Measurements from ENCODE around the gene FADS2. TPM values are rescaled to one million over a fixed set of nuclear protein-coding genes. Genes with fewer than 3 reads are reported as not detected.

The FADS2 gene
- total and polyA plus RNA-seq, 2 of the 13 experiments (the other 11 are each of a cell fraction or from before 2014, with no cell fraction given): 90.1 to 124 TPM

GRCh38 chr11:61890529-61891330 lies 62.6 kb downstream of the FADS2 start (continued):
- TF ChIP-seq ZNF710 (CRISPR knock-in tag; IDR thresholded peaks at IDR 0.05; ENCODE audit: borderline replicate concordance) (no peak), ARNTL (CRISPR knock-in tag; IDR thresholded peaks at IDR 0.05) (0 out of 2 replicates have a peak, but pooled peaks have one; percentile 25), ETV6 (CRISPR knock-in tag; conservative IDR thresholded peaks at IDR 0.05) (no peak)

- Histone ChIP-seq H3K4me1 (ENCODE audit: insufficient read depth, low read length) (peaks cover 14% of the 10 kb centered on the region), H3K9me3 (ENCODE audit: low read length) (no peaks in the 10 kb centered on the region), H2AFZ (ENCODE audit: low read length) (no peak within 1 kb of the TSS), H3K4me3 (replicated peaks in 1 of 3; ENCODE audit: insufficient read depth in 1 of 3, low read depth in 2 of 3, low read length in 3 of 3) (peak within 1 kb of the TSS; percentile 60 to 86 (median 68)), H3K4me2 (ENCODE audit: low read depth, low read length) (peak within 1 kb of the TSS; percentile 100), H3K27me3 (ENCODE audit: control insufficient read depth in 1 of 2, insufficient read depth in 2 of 2, low read length in 2 of 2) (no peaks in the 10 kb centered on the region), H3K27ac (ENCODE audit: extremely low read length, insufficient read depth, low read length) (no peak within 1 kb of the TSS), H3K9ac (ENCODE audit: insufficient read depth, low read depth, low read length) (peak within 1 kb of the TSS; percentile 72), H3K79me2 (ENCODE audit: insufficient read depth, low read length) (no peaks in the 10 kb centered on the region), H3K36me3 (replicated peaks in 1 of 2; ENCODE audit: control insufficient read depth in 1 of 2, insufficient read depth in 2 of 2, low read length in 2 of 2) (no peaks in the 10 kb centered on the region), H4K20me1 (ENCODE audit: insufficient read depth, low read length) (no peaks in the 10 kb centered on the region)
- peak; percentile 77 for DNase-seq (ENCODE audit: low spot score)
- no TSS peak for BruUV-seq (replicated peaks)
- intact Hi-C loops (cut with micrococcal nuclease; ENCODE audit: unreplicated experiment) (no loop called here), in situ Hi-C loops (cut with HindIII; ENCODE audit: extremely low pct_ligation_motif_present, low pct_unique_long_range_greater_than_20kb) (no loop called here)
- ChIA-PET CTCF (ENCODE audit: low intra/inter-chr PET ratio, low total read pairs) (interaction anchor here (1.2 kb wide), 1 partner anchor 95 kb away, joined by 4 read pairs; no protein-coding TSS in a partner anchor), POLR2A (interaction anchor here (1.5 to 2.0 kb wide), 2 partner anchors 13 to 21 kb away, joined by 4 to 5 read pairs; no protein-coding TSS in a partner anchor)
- peak; percentile 86 for ATAC-seq
- 1% methylated on average over 13 of the region's 96 CpGs for WGBS (ENCODE audit: low lambda C conversion rate)
- FAIRE-seq: no peak
- no peak for TF ChIP-seq AKNA (CRISPR knock-in tag; IDR thresholded peaks at IDR 0.05; ENCODE audit: borderline replicate concordance)
- TF ChIP-seq SNAPC5 (CRISPR knock-in tag; IDR thresholded peaks at IDR 0.05; ENCODE audit: borderline replicate concordance): no peak
- no peak; the same call in 1 of the 2 replicates for TF ChIP-seq UBTF (CRISPR knock-in tag; IDR thresholded peaks at IDR 0.05)
- TF ChIP-seq PHF5A (CRISPR knock-in tag; IDR thresholded peaks at IDR 0.05; ENCODE audit: low read depth, unreplicated experiment): no peak
Measured at GRCh38 chr11:61891331-61892084, 63.4 kb downstream of the FADS2 start, which contains the start of gene FADS3. FADS3 (minus strand) TSS chr11:61891545; CDS start chr11:61891381, 164 bp downstream.

All from HepG2 (cell line).